Vagina (tissue), 2 donors: Measurements from ENCODE around the gene COL27A1. TPM values are rescaled to one million over a fixed set of nuclear protein-coding genes. Genes with fewer than 3 reads are reported as not detected.
A peak's percentile ranks its signal among the peaks of the same experiment; 100 is the strongest.

Experiments used
- DNase-seq, 2 donors: peaks; one replicate each; pipeline ENCODE4 v3.0.0-alpha.2; 2017; ENCODE audit errors: extremely low spot score in 2 of 2
- H3K27ac ChIP-seq: fragments of 200-600 bp; sonication (generic); one replicate; pipeline ENCODE4 v1.5.1; 2019
- H3K27me3 ChIP-seq: fragments of 200-600 bp; sonication (generic); one replicate; pipeline ENCODE4 v1.5.1; 2019
- H3K36me3 ChIP-seq, 2 donors: fragments of 200-600 bp; sonication (generic); one replicate each; pipeline ENCODE4 v1.5.1; 2017 to 2019
- H3K4me1 ChIP-seq: fragments of 200-600 bp; sonication (generic); one replicate; pipeline ENCODE4 v1.5.1; 2019
- H3K4me3 ChIP-seq, 2 donors: fragments of 200-600 bp; sonication (generic); 1 replicate in 1 of 2; 2 replicates in 1 of 2; pipeline ENCODE4 v1.5.1; 2016 to 2019
- H3K9me3 ChIP-seq: fragments of 200-600 bp; sonication (generic); one replicate; pipeline ENCODE4 v1.5.1; 2019
- POLR2A ChIP-seq, 2 donors: fragments of 450-650 bp; IDR thresholded peaks; one replicate each; pipeline ENCODE4 v1.6.1; 2017; ENCODE audit warnings: antibody characterized with exemption in 2 of 2, mild to moderate bottlenecking in 2 of 2, moderate library complexity in 2 of 2
- POLR2AphosphoS5 ChIP-seq, 2 donors: sonication (generic); formaldehyde crosslinking; IDR thresholded peaks; one replicate each; pipeline ENCODE4 v1.9.0; 2017; ENCODE audit warnings: antibody characterized with exemption in 2 of 2, mild to moderate bottlenecking in 2 of 2, low read depth in 1 of 2; ENCODE audit not compliant: insufficient read depth in 1 of 2
- intact Hi-C: fragments of 100-400 bp; cut with DNase I; formaldehyde crosslinking; loops from one replicate; pipeline ENCODE4 v1.15.1; 2023
- total RNA-seq: library from RNA; depleted of rRNA; stranded (reverse); fragments of >200 nt; gene quantifications from one replicate; pipeline ENCODE4 v1.2.3, GENCODE V29; 2016
- TF ChIP-seq, protein P1 (sequence below), 3 experiments: fragments of 450-650 bp in 2 of 3; fragments of 200-600 bp in 1 of 3; sonication (generic) in 1 of 3; IDR thresholded peaks; one replicate each; pipeline ENCODE4 v1.5.1; 2017 to 2019; ENCODE audit warnings: antibody characterized with exemption in 3 of 3, mild to moderate bottlenecking in 2 of 3, moderate library complexity in 2 of 3

Gene COL27A1
- total RNA-seq, 1 donor from 2014 or later, result 17.2 TPM

- DNase-seq, result no peak
- Histone ChIP-seq H3K27me3 (no peaks in the 10 kb centered on the region), H3K4me1 (peaks cover 35% of the 10 kb centered on the region), H3K36me3 (no peaks in the 10 kb centered on the region), H3K4me3 (no peak overlapping the region), H3K9me3 (no peaks in the 10 kb centered on the region), H3K27ac (peak overlapping the region; percentile 52)
- intact Hi-C loops, result no loop called here
- no peak for TF ChIP-seq POLR2AphosphoS5 (IDR thresholded peaks at IDR 0.05; ENCODE audit: insufficient read depth in 1 of 2, low read depth in 1 of 2)
- TF ChIP-seq, protein P1, sequence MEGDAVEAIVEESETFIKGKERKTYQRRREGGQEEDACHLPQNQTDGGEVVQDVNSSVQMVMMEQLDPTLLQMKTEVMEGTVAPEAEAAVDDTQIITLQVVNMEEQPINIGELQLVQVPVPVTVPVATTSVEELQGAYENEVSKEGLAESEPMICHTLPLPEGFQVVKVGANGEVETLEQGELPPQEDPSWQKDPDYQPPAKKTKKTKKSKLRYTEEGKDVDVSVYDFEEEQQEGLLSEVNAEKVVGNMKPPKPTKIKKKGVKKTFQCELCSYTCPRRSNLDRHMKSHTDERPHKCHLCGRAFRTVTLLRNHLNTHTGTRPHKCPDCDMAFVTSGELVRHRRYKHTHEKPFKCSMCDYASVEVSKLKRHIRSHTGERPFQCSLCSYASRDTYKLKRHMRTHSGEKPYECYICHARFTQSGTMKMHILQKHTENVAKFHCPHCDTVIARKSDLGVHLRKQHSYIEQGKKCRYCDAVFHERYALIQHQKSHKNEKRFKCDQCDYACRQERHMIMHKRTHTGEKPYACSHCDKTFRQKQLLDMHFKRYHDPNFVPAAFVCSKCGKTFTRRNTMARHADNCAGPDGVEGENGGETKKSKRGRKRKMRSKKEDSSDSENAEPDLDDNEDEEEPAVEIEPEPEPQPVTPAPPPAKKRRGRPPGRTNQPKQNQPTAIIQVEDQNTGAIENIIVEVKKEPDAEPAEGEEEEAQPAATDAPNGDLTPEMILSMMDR (IDR thresholded peaks at IDR 0.05), result no peak
Measured at GRCh38 chr9:114227288-114228015, 72.1 kb downstream of the COL27A1 start.

DNA sequence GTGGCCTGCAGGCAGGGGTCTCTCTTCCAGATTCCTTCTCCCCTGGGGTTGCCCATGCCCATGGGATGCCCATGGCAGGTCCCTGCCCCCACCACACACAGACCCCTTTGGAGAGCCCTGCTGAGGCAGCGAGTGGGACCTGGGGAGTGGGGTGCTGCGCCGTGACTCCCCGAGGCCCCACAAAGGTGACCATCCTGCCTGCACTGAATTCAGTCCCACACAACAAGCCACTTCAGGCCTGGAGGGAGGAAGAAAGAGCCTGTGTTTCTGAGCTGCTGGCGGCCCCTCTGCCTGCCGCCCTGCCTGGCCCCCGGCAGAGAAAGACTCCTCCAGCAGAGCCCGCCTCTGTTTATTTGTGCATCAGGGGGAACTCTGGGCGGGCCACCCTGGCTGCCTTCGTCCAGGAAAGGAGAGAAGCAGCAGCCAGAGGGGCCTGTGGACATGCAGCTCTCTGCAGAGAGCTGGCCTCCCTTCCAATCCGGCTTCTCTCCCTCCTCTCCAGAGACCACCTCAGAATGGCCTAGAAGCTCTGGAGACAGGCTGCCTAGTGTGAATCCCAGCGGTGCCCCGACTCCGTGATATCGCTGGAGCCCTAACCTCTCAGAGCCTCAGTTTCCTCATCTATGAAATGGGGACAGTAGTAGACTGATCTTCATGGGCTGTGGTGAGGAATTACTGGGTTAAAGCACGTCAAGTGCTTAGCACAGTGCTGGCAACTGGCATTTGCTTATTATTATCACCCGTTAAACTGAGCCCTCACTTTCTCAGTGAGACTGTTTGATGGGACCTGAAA is 72.9 kb downstream of the COL27A1 start:
- no peak for TF ChIP-seq POLR2A (IDR thresholded peaks at IDR 0.05)
- no peak for TF ChIP-seq POLR2AphosphoS5 (IDR thresholded peaks at IDR 0.05; ENCODE audit: insufficient read depth in 1 of 2, low read depth in 1 of 2)
- TF ChIP-seq, protein P1 (IDR thresholded peaks at IDR 0.05), result no peak
- intact Hi-C loops, result no loop called here
- H3K9me3 ChIP-seq, result no peaks in the 10 kb centered on the region

GRCh38 chr9:114229295-114229694 is 74.0 kb downstream of the COL27A1 start:
- no peak overlapping the region for H3K4me3 ChIP-seq
- H3K4me1 ChIP-seq, result peaks cover 38% of the 10 kb centered on the region
- H3K27me3 ChIP-seq, result no peaks in the 10 kb centered on the region
- intact Hi-C loops, result no loop called here
- TF ChIP-seq, protein P1 (IDR thresholded peaks at IDR 0.05), result no peak
- TF ChIP-seq POLR2A (IDR thresholded peaks at IDR 0.05) (no peak), POLR2AphosphoS5 (IDR thresholded peaks at IDR 0.05; ENCODE audit: insufficient read depth in 1 of 2, low read depth in 1 of 2) (no peak)
- H3K9me3 ChIP-seq, result no peaks in the 10 kb centered on the region
- no peaks in the 10 kb centered on the region for H3K36me3 ChIP-seq
- no peak for DNase-seq
- H3K27ac ChIP-seq, result peak overlapping the region; percentile 14

More for the DNA sequence above, 72.9 kb downstream of the COL27A1 start:
- DNase-seq, result no peak
- Histone ChIP-seq H3K4me3 (no peak overlapping the region), H3K4me1 (peaks cover 37% of the 10 kb centered on the region), H3K27ac (peak overlapping the region; percentile 52), H3K27me3 (no peaks in the 10 kb centered on the region), H3K36me3 (no peaks in the 10 kb centered on the region)

GRCh38 chr9:114230068-114230467 is 74.7 kb downstream of the COL27A1 start:
- Histone ChIP-seq H3K27ac (peak overlapping the region; percentile 14), H3K9me3 (no peaks in the 10 kb centered on the region), H3K4me3 (no peak overlapping the region), H3K36me3 (no peaks in the 10 kb centered on the region), H3K27me3 (no peaks in the 10 kb centered on the region), H3K4me1 (peaks cover 37% of the 10 kb centered on the region)
- no peak for DNase-seq
- intact Hi-C loops, result no loop called here
- TF ChIP-seq POLR2AphosphoS5 (IDR thresholded peaks at IDR 0.05; ENCODE audit: insufficient read depth in 1 of 2, low read depth in 1 of 2), result no peak
- TF ChIP-seq POLR2A (IDR thresholded peaks at IDR 0.05), result no peak
- TF ChIP-seq, protein P1 (IDR thresholded peaks at IDR 0.05), result no peak

- DNase-seq, result no peak
- intact Hi-C loops, result no loop called here
- H3K36me3 ChIP-seq, result no peaks in the 10 kb centered on the region
- TF ChIP-seq, protein P1 (IDR thresholded peaks at IDR 0.05), result no peak
- TF ChIP-seq POLR2AphosphoS5 (IDR thresholded peaks at IDR 0.05; ENCODE audit: insufficient read depth in 1 of 2, low read depth in 1 of 2) (no peak), POLR2A (IDR thresholded peaks at IDR 0.05) (no peak)
- peaks cover 41% of the 10 kb centered on the region for H3K4me1 ChIP-seq
- no peak overlapping the region for H3K4me3 ChIP-seq
- H3K27me3 ChIP-seq, result no peaks in the 10 kb centered on the region
- no peaks in the 10 kb centered on the region for H3K9me3 ChIP-seq
- H3K27ac ChIP-seq, result peak overlapping the region; percentile 84
Measured at GRCh38 chr9:114231273-114231672, 75.9 kb downstream of the COL27A1 start.
